22Rv1 (cell line): ENCODE results near the gene MMP19.

ENCODE experiments used
- ZFX ChIP-seq: fragments of 450-650 bp; IDR thresholded peaks from 2 replicates; pipeline ENCODE4 v1.6.1; 2017; ENCODE audit warnings: antibody characterized with exemption, borderline replicate concordance
- TF ChIP-seq, protein P1 (sequence below): fragments of 450-650 bp; IDR thresholded peaks from 2 replicates; pipeline ENCODE4 v1.5.1; 2017; ENCODE audit warnings: mild to moderate bottlenecking

DNA sequence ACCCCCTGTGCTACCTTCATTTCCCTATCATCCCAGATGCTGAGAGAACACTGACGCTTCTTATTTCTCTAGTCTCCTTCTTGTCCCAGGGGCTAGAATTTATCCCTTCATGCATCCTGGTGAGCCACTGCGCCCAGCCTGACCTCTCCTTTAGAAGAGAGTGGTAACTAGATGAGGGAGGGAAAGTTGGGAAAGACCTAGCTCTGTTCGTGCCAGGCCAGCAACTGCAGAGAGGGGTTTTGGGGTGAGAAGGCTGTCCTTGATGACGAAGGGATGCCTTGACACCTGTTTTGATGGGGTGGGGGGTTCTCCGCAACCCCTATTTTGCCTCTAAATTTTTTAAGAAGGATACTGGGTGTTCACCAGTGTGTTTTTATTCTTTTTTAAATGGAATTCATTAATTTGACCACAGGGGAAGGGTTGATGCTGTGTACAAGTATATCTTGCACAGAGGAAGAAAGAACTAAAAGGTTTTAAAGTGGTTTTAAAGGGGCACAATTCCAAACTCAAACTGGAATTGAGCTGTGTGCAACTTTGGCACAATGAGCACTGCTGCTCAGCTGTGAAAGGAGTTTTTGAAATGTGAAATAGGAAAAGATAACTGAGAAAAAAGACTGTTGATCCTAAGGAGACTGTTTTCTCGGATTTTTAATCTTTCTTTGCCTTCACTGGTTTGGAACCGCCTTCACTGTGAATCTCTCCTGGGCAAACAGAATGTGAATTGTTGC is 7.0 kb upstream of the MMP19 start:
- TF ChIP-seq, protein P1, sequence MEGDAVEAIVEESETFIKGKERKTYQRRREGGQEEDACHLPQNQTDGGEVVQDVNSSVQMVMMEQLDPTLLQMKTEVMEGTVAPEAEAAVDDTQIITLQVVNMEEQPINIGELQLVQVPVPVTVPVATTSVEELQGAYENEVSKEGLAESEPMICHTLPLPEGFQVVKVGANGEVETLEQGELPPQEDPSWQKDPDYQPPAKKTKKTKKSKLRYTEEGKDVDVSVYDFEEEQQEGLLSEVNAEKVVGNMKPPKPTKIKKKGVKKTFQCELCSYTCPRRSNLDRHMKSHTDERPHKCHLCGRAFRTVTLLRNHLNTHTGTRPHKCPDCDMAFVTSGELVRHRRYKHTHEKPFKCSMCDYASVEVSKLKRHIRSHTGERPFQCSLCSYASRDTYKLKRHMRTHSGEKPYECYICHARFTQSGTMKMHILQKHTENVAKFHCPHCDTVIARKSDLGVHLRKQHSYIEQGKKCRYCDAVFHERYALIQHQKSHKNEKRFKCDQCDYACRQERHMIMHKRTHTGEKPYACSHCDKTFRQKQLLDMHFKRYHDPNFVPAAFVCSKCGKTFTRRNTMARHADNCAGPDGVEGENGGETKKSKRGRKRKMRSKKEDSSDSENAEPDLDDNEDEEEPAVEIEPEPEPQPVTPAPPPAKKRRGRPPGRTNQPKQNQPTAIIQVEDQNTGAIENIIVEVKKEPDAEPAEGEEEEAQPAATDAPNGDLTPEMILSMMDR, result no peak
- no peak for TF ChIP-seq ZFX
